Measurements from ENCODE around the gene EXO1. TPM values are rescaled to one million over a fixed set of nuclear protein-coding genes. Genes with fewer than 3 reads are reported as not detected.

EXO1 gene
- total RNA-seq, 2 donors from 2014 or later: 0.16 TPM; not detected in 1

GRCh38 chr1:241932845-241933244 lies 84.8 kb downstream of the EXO1 start:
- DNase-seq (ENCODE audit: low spot score): no peak
- TF ChIP-seq CTCF (IDR thresholded peaks at IDR 0.05): no peak
- Histone ChIP-seq H3K4me1 (no peaks in the 10 kb centered on the region), H3K4me3 (no peak overlapping the region), H3K9me3 (no peaks in the 10 kb centered on the region), H3K36me3 (no peaks in the 10 kb centered on the region), H3K27me3 (no peaks in the 10 kb centered on the region), H3K27ac (no peak overlapping the region)

GRCh38 chr1:241934201-241934848 lies 86.3 kb downstream of the EXO1 start:
- Histone ChIP-seq H3K4me1 (no peaks in the 10 kb centered on the region), H3K4me3 (no peak overlapping the region), H3K36me3 (no peaks in the 10 kb centered on the region), H3K9me3 (no peaks in the 10 kb centered on the region), H3K27ac (no peak overlapping the region), H3K27me3 (no peaks in the 10 kb centered on the region)
- DNase-seq (ENCODE audit: low spot score): no peak
- no peak for TF ChIP-seq CTCF (IDR thresholded peaks at IDR 0.05)

GRCh38 chr1:241934866-241935265 lies 86.9 kb downstream of the EXO1 start:
- Histone ChIP-seq H3K4me1 (no peaks in the 10 kb centered on the region), H3K27me3 (no peaks in the 10 kb centered on the region), H3K27ac (no peak overlapping the region), H3K36me3 (no peaks in the 10 kb centered on the region), H3K4me3 (no peak overlapping the region), H3K9me3 (no peaks in the 10 kb centered on the region)
- DNase-seq (ENCODE audit: low spot score): no peak
- no peak for TF ChIP-seq CTCF (IDR thresholded peaks at IDR 0.05)

Other genes starting within 250 kb of the EXO1 start
- gene CHML, start 207.8 kb upstream of the EXO1 start, total RNA-seq: 1 to 10 TPM; 2.7 to 3.2 TPM
- 1 to 10 TPM; 6.3 to 9.9 TPM for gene OPN3, start 207.8 kb upstream of the EXO1 start, total RNA-seq
- gene WDR64, start 195.9 kb upstream of the EXO1 start, total RNA-seq: not detected
- not detected for gene BECN2, start 109.6 kb downstream of the EXO1 start, total RNA-seq
- not detected for gene MAP1LC3C, start 150.9 kb downstream of the EXO1 start, total RNA-seq

All from right atrium auricular region (tissue), 2 donors.